GM21367 (cell line): ENCODE results near the gene WDFY1.
A peak's percentile ranks its signal among the peaks of the same experiment; 100 is the strongest.

ENCODE experiments used
- ATAC-seq: cut with Tn5 transposase; IDR thresholded peaks from one replicate; pipeline ENCODE4 v1.9.1; 2021; ENCODE audit not compliant: unreplicated experiment

Gene WDFY1

GRCh38 chr2:223932816-223933800 lies 12.0 kb downstream of the WDFY1 start:
- ATAC-seq: no peak

GRCh38 chr2:223930103-223930976 lies 14.8 kb downstream of the WDFY1 start:
- no peak for ATAC-seq

GRCh38 chr2:223929571-223930102 lies 15.5 kb downstream of the WDFY1 start:
- peak; percentile 46 for ATAC-seq

GRCh38 chr2:223928113-223929006 lies 16.8 kb downstream of the WDFY1 start:
- no peak for ATAC-seq

GRCh38 chr2:223925106-223925505 lies 20.0 kb downstream of the WDFY1 start:
- no peak for ATAC-seq

- ATAC-seq: no peak
Observed at GRCh38 chr2:223923976-223924375, 21.2 kb downstream of the WDFY1 start.

- no peak for ATAC-seq
Observed at GRCh38 chr2:223922308-223922707, 22.8 kb downstream of the WDFY1 start.

GRCh38 chr2:223921204-223921603 lies 23.9 kb downstream of the WDFY1 start:
- no peak for ATAC-seq

- no peak for ATAC-seq
Observed at GRCh38 chr2:223920109-223920508, 25.0 kb downstream of the WDFY1 start.

- no peak for ATAC-seq
Observed at GRCh38 chr2:223918671-223919134, 26.4 kb downstream of the WDFY1 start.

GRCh38 chr2:223916181-223916920 lies 28.8 kb downstream of the WDFY1 start:
- no peak for ATAC-seq

- ATAC-seq: no peak
Observed at GRCh38 chr2:223915071-223915470, 30.1 kb downstream of the WDFY1 start.

- ATAC-seq: no peak
Observed at GRCh38 chr2:223914324-223914723, 30.8 kb downstream of the WDFY1 start.

GRCh38 chr2:223909001-223909741 lies 36.0 kb downstream of the WDFY1 start:
- no peak for ATAC-seq

- no peak for ATAC-seq
Observed at GRCh38 chr2:223908304-223908998, 36.7 kb downstream of the WDFY1 start.

GRCh38 chr2:223905996-223906395 lies 39.1 kb downstream of the WDFY1 start:
- ATAC-seq: no peak

GRCh38 chr2:223901854-223902253 lies 43.3 kb downstream of the WDFY1 start:
- no peak for ATAC-seq

- no peak for ATAC-seq
Observed at GRCh38 chr2:223901311-223901710, 43.8 kb downstream of the WDFY1 start.
